Retinal pigment epithelial cell (primary cell): ENCODE data around the gene MED22.

ENCODE experiments used
- DNase-seq: peaks from one replicate; pipeline ENCODE4 v3.0.0-alpha.2; 2010; ENCODE audit warnings: low read depth
- H3K4me3 ChIP-seq: 2 replicates; pipeline ENCODE4 v1.5.1; 2011; ENCODE audit warnings: mild to moderate bottlenecking, low read length, control low read depth, moderate library complexity
- CTCF ChIP-seq: conservative IDR thresholded peaks from 2 replicates; pipeline ENCODE4 v1.5.1; 2011; ENCODE audit warnings: low read depth, low read length, control low read depth, inconsistent platforms

MED22 gene

GRCh38 chr9:133389562-133389961 is 41.6 kb upstream of the MED22 start:
- DNase-seq = no peak
- H3K4me3 ChIP-seq = no peak overlapping the region
- no peak for TF ChIP-seq CTCF

DNA sequence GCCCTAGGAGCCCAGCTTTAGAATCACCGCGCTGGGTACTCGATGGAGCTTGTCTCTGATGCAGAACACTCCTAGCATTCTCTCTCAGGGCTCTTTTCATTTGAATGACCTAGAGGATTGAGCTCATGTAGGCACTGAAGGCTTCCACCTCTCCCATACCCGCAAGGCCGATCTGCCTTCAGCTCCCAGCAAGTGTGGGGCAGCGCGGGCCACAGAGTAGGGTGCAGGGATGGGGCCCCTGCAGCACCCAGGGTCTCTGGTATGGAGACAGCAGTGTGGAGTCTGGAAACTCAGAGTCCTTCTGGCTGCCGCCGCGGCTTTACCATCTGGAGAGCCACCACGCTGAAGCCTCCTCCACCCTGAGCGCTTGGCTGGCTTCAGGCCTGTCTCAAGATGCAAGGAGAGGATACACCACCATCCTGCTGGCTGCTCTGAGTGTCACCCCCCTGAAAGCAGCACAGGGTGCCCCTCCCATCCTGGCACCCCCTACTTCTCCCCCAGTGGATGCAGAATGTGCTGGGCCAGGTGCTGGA is 41.2 kb upstream of the MED22 start:
- no peak overlapping the region for H3K4me3 ChIP-seq
- TF ChIP-seq CTCF = no peak
- DNase-seq = no peak

DNA sequence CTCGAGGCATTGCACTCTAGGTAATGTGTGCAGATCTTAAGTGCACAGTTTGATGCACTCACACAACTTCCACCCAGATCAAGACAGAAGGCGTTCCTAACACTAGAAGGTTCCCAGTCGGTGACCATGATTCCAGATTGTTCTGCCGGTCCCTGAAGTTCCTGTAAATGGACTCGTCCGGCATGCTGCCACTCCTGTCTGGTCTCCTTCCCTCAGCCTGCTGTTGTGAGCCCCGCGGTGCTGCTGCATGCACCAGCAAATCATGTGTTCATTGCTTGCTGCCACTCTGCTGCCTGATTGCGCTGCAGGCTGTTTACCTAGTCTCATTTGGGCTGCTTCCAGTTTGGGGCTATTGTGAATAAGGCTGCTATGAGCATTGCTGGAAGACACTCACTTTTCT is 39.7 kb upstream of the MED22 start:
- no peak for TF ChIP-seq CTCF
- DNase-seq = no peak
- H3K4me3 ChIP-seq = no peak overlapping the region

DNA sequence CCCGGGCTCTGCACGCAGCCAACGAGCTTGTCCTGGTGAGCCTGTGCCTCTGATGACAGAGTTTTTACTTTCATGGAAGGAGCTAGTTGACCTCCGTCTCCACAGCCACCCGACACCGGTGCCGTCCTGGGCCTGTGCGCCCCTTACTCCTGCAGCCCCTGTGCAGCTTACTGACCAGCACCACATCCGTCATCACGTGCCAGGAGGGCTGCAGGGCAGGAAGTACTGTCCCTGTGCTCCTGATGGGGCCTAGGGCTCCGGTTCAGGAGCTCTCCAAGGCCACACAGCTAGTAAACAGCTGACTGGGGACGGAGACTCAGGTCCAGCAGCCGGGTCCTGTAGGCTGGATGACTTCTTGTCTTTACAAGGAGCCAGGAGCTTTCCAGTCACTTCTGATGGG is 38.4 kb upstream of the MED22 start:
- no peak for DNase-seq
- TF ChIP-seq CTCF = no peak
- no peak overlapping the region for H3K4me3 ChIP-seq

GRCh38 chr9:133385452-133385851 is 37.5 kb upstream of the MED22 start:
- no peak for TF ChIP-seq CTCF
- no peak for DNase-seq

GRCh38 chr9:133384736-133385321 is 36.9 kb upstream of the MED22 start:
- H3K4me3 ChIP-seq = no peak overlapping the region
- no peak for DNase-seq
- no peak for TF ChIP-seq CTCF

More at GRCh38 chr9:133385452-133385851, 37.5 kb upstream of the MED22 start:
- no peak overlapping the region for H3K4me3 ChIP-seq

GRCh38 chr9:133383438-133383837 is 35.5 kb upstream of the MED22 start:
- TF ChIP-seq CTCF = no peak
- H3K4me3 ChIP-seq = no peak overlapping the region
- DNase-seq = no peak
